WTC11 (cell line): ENCODE measurements around the gene CRACR2B. TPM values are rescaled to one million over a fixed set of nuclear protein-coding genes. Genes with fewer than 3 reads are reported as not detected.

ENCODE experiments used
- ATAC-seq: fragments of 200-7000 bp; cut with Tn5 transposase; 2 replicates; pipeline ENCODE4 v1.10.0; 2021; ENCODE audit warnings: mild to moderate bottlenecking, moderate library complexity
- CTCF ChIA-PET: fragments of 300-600 bp; sonication (Branson Sonifier 250); formaldehyde crosslinking; loops from one replicate; lab custom pipeline; 2021; ENCODE audit warnings: antibody characterized with exemption; lab: Charles Lee
- POLR2A ChIA-PET: fragments of 350-600 bp; sonication (Branson Sonifier 250); formaldehyde crosslinking; loops from one replicate; lab custom pipeline; 2021; ENCODE audit warnings: antibody characterized with exemption; lab: Charles Lee
- DNase-seq: peaks from one replicate; pipeline ENCODE4 v3.0.0; 2021; ENCODE audit warnings: low spot score
- H3K27ac Mint-ChIP-seq: 2 replicates; pipeline ENCODE4 v1.8.0; 2021; ENCODE audit warnings: mixed read lengths
- H3K27me3 Mint-ChIP-seq: 2 replicates; pipeline ENCODE4 v1.8.0; 2021; ENCODE audit warnings: low read depth, mild to moderate bottlenecking, moderate library complexity, mixed read lengths
- H3K36me3 Mint-ChIP-seq: 2 replicates; pipeline ENCODE4 v1.8.0; 2021; ENCODE audit warnings: mixed read lengths
- H3K4me1 Mint-ChIP-seq: 2 replicates; pipeline ENCODE4 v1.8.0; 2022; ENCODE audit warnings: mixed read lengths
- H3K4me3 Mint-ChIP-seq: 2 replicates; pipeline ENCODE4 v1.8.0; 2021; ENCODE audit warnings: mild to moderate bottlenecking, moderate library complexity, mixed read lengths
- H3K9me3 Mint-ChIP-seq: 2 replicates; pipeline ENCODE4 v1.8.0; 2021; ENCODE audit warnings: mixed read lengths
- CREB1 ChIP-seq: sonication (generic); formaldehyde crosslinking; IDR thresholded peaks from 2 replicates; pipeline ENCODE4 v1.8.0; 2023; ENCODE audit warnings: mild to moderate bottlenecking, missing genetic modification reagents
- ELF4 ChIP-seq: sonication (generic); formaldehyde crosslinking; IDR thresholded peaks from 2 replicates; pipeline ENCODE4 v1.8.1; 2022; ENCODE audit warnings: low read depth, mild to moderate bottlenecking, moderate library complexity, missing genetic modification reagents
- EMX1 ChIP-seq: fragments of 250-450 bp; sonication (Bioruptor Pico); IDR thresholded peaks from 2 replicates; pipeline ENCODE4 v1.8.0; 2021; ENCODE audit warnings: mild to moderate bottlenecking
- ETV6 ChIP-seq: sonication (generic); formaldehyde crosslinking; IDR thresholded peaks from 2 replicates; pipeline ENCODE4 v1.8.1; 2022; ENCODE audit warnings: mild to moderate bottlenecking, missing genetic modification reagents
- FOXP1 ChIP-seq: sonication (generic); formaldehyde crosslinking; IDR thresholded peaks from 2 replicates; pipeline ENCODE4 v1.8.0; 2022; ENCODE audit warnings: missing genetic modification reagents, mild to moderate bottlenecking, moderate library complexity, borderline replicate concordance
- GABPB1 ChIP-seq: sonication (generic); formaldehyde crosslinking; IDR thresholded peaks from 2 replicates; pipeline ENCODE4 v1.8.1; 2023; ENCODE audit warnings: mild to moderate bottlenecking, missing genetic modification reagents
- JUN ChIP-seq: sonication (generic); formaldehyde crosslinking; IDR thresholded peaks from 2 replicates; pipeline ENCODE4 v1.8.0; 2023; ENCODE audit warnings: mild to moderate bottlenecking, missing genetic modification reagents
- NFATC4 ChIP-seq: fragments of 250-450 bp; sonication (Bioruptor Pico); IDR thresholded peaks from 2 replicates; pipeline ENCODE4 v1.9.0; 2021; ENCODE audit warnings: mild to moderate bottlenecking
- NFE2L1 ChIP-seq: sonication (generic); formaldehyde crosslinking; IDR thresholded peaks from 2 replicates; pipeline ENCODE4 v1.8.1; 2023; ENCODE audit warnings: missing genetic modification reagents
- NR2C2 ChIP-seq: sonication (generic); formaldehyde crosslinking; IDR thresholded peaks from 2 replicates; pipeline ENCODE4 v1.8.0; 2022; ENCODE audit warnings: mild to moderate bottlenecking, missing genetic modification reagents
- NR3C1 ChIP-seq: sonication (generic); formaldehyde crosslinking; conservative IDR thresholded peaks from 2 replicates; pipeline ENCODE4 v1.8.1; 2023; ENCODE audit warnings: low read depth, mild to moderate bottlenecking, missing genetic modification reagents
- SMAD3 ChIP-seq: sonication (generic); formaldehyde crosslinking; IDR thresholded peaks from 2 replicates; pipeline ENCODE4 v1.8.0; 2022; ENCODE audit warnings: missing genetic modification reagents, mild to moderate bottlenecking, borderline replicate concordance
- SMAD4 ChIP-seq: sonication (generic); formaldehyde crosslinking; IDR thresholded peaks from 2 replicates; pipeline ENCODE4 v1.8.0; 2022; ENCODE audit warnings: mild to moderate bottlenecking, missing genetic modification reagents
- SOX15 ChIP-seq: fragments of 250-450 bp; sonication (Bioruptor Pico); IDR thresholded peaks from 2 replicates; pipeline ENCODE4 v1.9.0; 2021; ENCODE audit warnings: mild to moderate bottlenecking
- TP53 ChIP-seq: sonication (generic); formaldehyde crosslinking; IDR thresholded peaks from 2 replicates; pipeline ENCODE4 v1.8.1; 2023; ENCODE audit warnings: mild to moderate bottlenecking, missing genetic modification reagents
- ZNF138 ChIP-seq: sonication (generic); formaldehyde crosslinking; conservative IDR thresholded peaks from 2 replicates; pipeline ENCODE4 v1.8.1; 2022; ENCODE audit warnings: mild to moderate bottlenecking, moderate library complexity, missing genetic modification reagents
- ZNF317 ChIP-seq: sonication (generic); formaldehyde crosslinking; IDR thresholded peaks from 2 replicates; pipeline ENCODE4 v1.8.1; 2023; ENCODE audit warnings: low read depth, mild to moderate bottlenecking, moderate library complexity, missing genetic modification reagents, borderline replicate concordance
- ZNF416 ChIP-seq: fragments of 250-450 bp; sonication (Bioruptor Pico); IDR thresholded peaks from 2 replicates; pipeline ENCODE4 v1.9.0; 2021; ENCODE audit warnings: mild to moderate bottlenecking, inconsistent platforms
- ZNF423 ChIP-seq: fragments of 250-450 bp; sonication (Bioruptor Pico); IDR thresholded peaks from 2 replicates; pipeline ENCODE4 v2.1.2; 2022; ENCODE audit warnings: mild to moderate bottlenecking, moderate library complexity
- ZNF671 ChIP-seq: fragments of 250-450 bp; sonication (Bioruptor Pico); IDR thresholded peaks from 2 replicates; pipeline ENCODE4 v1.8.0; 2021; ENCODE audit warnings: mild to moderate bottlenecking
- total RNA-seq: library from RNA; stranded (reverse); gene quantifications from 3 replicates; pipeline ENCODE4 v1.2.3, GENCODE V29; 2021
- TF ChIP-seq, protein P1 (sequence below): fragments of 250-450 bp; sonication (Bioruptor Pico); conservative IDR thresholded peaks from 2 replicates; pipeline ENCODE4 v1.9.0; 2021; ENCODE audit warnings: mild to moderate bottlenecking
- TF ChIP-seq, protein P2 (sequence below): sonication (generic); formaldehyde crosslinking; IDR thresholded peaks from 2 replicates; pipeline ENCODE4 v1.8.1; 2022; ENCODE audit warnings: low read depth, mild to moderate bottlenecking, moderate library complexity, missing genetic modification reagents, borderline replicate concordance
- TF ChIP-seq, protein P3 (sequence below): sonication (generic); formaldehyde crosslinking; IDR thresholded peaks from 2 replicates; pipeline ENCODE4 v1.8.1; 2023; ENCODE audit warnings: mild to moderate bottlenecking, missing genetic modification reagents, moderate library complexity
- TF ChIP-seq, protein P4 (sequence below): sonication (generic); formaldehyde crosslinking; IDR thresholded peaks from 2 replicates; pipeline ENCODE4 v1.8.0; 2022; ENCODE audit warnings: missing genetic modification reagents
- TF ChIP-seq, protein P5 (sequence below): sonication (generic); formaldehyde crosslinking; IDR thresholded peaks from 2 replicates; pipeline ENCODE4 v1.8.1; 2023; ENCODE audit warnings: mild to moderate bottlenecking, missing genetic modification reagents, moderate library complexity
- TF ChIP-seq, protein P6 (sequence below): fragments of 250-450 bp; sonication (Bioruptor Pico); IDR thresholded peaks from 2 replicates; pipeline ENCODE4 v1.9.0; 2021; ENCODE audit warnings: mild to moderate bottlenecking

Gene CRACR2B
- total RNA-seq, 1 experiment from 2014 or later, result 46.5 TPM

DNA sequence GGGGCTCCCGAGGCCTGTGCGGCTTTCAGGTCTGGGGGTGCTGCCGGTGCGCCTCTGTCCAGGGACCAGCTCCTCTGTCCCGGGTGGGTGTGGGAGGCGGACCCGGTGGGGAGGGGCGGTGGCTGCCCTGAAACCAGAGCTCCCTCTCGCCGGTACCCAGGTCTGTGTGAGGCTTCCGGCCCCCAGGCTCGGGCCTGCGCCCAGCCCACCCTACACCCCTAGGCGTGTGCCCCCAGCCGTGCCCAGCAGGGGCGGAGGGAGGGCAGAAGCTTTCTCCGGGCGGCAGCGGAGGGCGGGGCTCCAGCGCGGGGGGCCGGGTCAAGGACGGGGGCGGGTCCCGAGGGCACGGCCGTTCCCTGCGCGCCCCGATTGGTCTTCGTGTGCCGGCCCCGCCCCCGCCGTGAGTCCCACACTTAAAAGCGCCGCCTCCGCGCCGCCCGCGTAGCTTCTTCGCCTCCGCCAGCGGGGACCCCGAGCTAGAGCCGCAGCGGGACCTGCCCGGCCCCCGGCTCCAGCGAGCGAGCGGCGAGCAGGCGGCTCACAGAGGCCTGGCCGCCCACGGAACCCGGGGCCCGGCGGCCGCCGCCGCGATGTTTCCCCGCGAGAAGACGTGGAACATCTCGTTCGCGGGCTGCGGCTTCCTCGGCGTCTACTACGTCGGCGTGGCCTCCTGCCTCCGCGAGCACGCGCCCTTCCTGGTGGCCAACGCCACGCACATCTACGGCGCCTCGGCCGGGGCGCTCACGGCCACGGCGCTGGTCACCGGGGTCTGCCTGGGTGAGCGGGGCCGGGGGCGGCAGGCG is 8.4 kb upstream of the CRACR2B start:
- H3K27ac Mint-ChIP-seq, result no peak overlapping the region
- H3K9me3 Mint-ChIP-seq, result no peaks in the 10 kb centered on the region
- ChIA-PET POLR2A (interaction anchor here (1.1 to 3.4 kb wide), 7 partner anchors 10 to 29 kb away, joined by 3 to 38 read pairs (median 6); partner anchors contain the start of genes CD151, CEND1, CRACR2B and RPLP2), CTCF (interaction anchor here (0.8 to 2.7 kb wide), 14 partner anchors 10 to 244 kb away, joined by 3 to 26 read pairs (median 4); partner anchors contain the start of genes AP2A2 and CRACR2B)
- H3K27me3 Mint-ChIP-seq, result no peaks in the 10 kb centered on the region
- peak; percentile 63 for ATAC-seq
- H3K36me3 Mint-ChIP-seq, result no peaks in the 10 kb centered on the region
- peaks cover 5% of the 10 kb centered on the region for H3K4me1 Mint-ChIP-seq
- peak overlapping the region; percentile 72 for H3K4me3 Mint-ChIP-seq
- peak; percentile 93 for DNase-seq
- TF ChIP-seq, protein P1, sequence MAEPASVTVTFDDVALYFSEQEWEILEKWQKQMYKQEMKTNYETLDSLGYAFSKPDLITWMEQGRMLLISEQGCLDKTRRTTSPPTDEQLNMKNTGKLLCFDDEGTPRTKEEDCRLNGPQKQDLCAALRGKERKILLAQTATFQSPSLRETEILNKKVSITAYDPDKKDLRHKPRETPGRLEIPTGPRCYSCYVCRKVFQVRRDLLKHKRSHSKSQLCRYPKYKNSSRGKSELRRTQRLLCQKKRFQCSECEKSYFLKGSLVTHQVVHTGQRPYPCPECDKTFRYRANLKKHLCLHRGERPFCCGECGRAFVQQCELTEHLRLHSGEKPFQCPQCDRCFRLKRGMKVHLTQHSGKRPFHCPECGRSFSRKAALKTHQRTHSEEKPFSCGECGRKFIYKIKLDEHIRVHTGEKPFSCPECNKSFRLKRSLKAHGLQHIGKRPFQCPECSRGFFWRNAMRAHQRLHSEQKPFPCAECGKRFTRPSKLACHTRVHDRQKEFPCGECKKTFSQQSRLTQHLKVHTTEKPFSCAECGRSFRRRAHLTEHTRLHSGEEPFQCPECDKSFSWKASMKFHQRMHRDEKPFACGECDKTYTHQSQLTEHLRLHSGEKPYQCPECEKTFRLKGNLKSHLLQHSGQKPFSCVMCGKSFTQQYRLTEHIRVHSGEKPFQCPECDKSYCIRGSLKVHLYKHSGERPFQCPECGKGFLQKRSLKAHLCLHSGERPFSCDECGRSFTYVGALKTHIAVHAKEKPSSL, result no peak
- TF ChIP-seq NFE2L1, result no peak
- TF ChIP-seq JUN (CRISPR knock-in tag), result no peak
- no peak for TF ChIP-seq CREB1 (CRISPR knock-in tag)
- TF ChIP-seq FOXP1 (CRISPR knock-in tag), result peak; percentile 11; the same call in 1 of the 2 replicates
- TF ChIP-seq ETV6, result peak; percentile 35; the same call in 1 of the 2 replicates
- no peak for TF ChIP-seq EMX1 (CRISPR knock-in tag)
- TF ChIP-seq ZNF317 (CRISPR knock-in tag), result 0 out of 2 replicates have a peak, but pooled peaks have one; percentile 53
- TF ChIP-seq TP53 (CRISPR knock-in tag), result no peak
- TF ChIP-seq ELF4 (CRISPR knock-in tag), result no peak
- TF ChIP-seq NFATC4 (CRISPR knock-in tag), result 0 out of 2 replicates have a peak, but pooled peaks have one; percentile 33
- TF ChIP-seq ZNF423 (CRISPR knock-in tag), result peak; percentile 81; the same call in 1 of the 2 replicates
- TF ChIP-seq GABPB1 (CRISPR knock-in tag), result 0 out of 2 replicates have a peak, but pooled peaks have one; percentile 4
- TF ChIP-seq, protein P2, sequence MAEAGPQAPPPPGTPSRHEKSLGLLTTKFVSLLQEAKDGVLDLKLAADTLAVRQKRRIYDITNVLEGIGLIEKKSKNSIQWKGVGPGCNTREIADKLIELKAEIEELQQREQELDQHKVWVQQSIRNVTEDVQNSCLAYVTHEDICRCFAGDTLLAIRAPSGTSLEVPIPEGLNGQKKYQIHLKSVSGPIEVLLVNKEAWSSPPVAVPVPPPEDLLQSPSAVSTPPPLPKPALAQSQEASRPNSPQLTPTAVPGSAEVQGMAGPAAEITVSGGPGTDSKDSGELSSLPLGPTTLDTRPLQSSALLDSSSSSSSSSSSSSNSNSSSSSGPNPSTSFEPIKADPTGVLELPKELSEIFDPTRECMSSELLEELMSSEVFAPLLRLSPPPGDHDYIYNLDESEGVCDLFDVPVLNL (CRISPR knock-in tag), result no peak
- TF ChIP-seq, protein P3, sequence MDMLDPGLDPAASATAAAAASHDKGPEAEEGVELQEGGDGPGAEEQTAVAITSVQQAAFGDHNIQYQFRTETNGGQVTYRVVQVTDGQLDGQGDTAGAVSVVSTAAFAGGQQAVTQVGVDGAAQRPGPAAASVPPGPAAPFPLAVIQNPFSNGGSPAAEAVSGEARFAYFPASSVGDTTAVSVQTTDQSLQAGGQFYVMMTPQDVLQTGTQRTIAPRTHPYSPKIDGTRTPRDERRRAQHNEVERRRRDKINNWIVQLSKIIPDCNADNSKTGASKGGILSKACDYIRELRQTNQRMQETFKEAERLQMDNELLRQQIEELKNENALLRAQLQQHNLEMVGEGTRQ (CRISPR knock-in tag), result no peak
- 0 out of 2 replicates have a peak, but pooled peaks have one; percentile 17 for TF ChIP-seq ZNF416
- TF ChIP-seq NR3C1 (CRISPR knock-in tag), result no peak
- no peak for TF ChIP-seq ZNF138 (CRISPR knock-in tag)
- no peak for TF ChIP-seq SOX15 (CRISPR knock-in tag)
- no peak for TF ChIP-seq SMAD4 (CRISPR knock-in tag)
- TF ChIP-seq ZNF671 (CRISPR knock-in tag), result no peak
- TF ChIP-seq, protein P4, sequence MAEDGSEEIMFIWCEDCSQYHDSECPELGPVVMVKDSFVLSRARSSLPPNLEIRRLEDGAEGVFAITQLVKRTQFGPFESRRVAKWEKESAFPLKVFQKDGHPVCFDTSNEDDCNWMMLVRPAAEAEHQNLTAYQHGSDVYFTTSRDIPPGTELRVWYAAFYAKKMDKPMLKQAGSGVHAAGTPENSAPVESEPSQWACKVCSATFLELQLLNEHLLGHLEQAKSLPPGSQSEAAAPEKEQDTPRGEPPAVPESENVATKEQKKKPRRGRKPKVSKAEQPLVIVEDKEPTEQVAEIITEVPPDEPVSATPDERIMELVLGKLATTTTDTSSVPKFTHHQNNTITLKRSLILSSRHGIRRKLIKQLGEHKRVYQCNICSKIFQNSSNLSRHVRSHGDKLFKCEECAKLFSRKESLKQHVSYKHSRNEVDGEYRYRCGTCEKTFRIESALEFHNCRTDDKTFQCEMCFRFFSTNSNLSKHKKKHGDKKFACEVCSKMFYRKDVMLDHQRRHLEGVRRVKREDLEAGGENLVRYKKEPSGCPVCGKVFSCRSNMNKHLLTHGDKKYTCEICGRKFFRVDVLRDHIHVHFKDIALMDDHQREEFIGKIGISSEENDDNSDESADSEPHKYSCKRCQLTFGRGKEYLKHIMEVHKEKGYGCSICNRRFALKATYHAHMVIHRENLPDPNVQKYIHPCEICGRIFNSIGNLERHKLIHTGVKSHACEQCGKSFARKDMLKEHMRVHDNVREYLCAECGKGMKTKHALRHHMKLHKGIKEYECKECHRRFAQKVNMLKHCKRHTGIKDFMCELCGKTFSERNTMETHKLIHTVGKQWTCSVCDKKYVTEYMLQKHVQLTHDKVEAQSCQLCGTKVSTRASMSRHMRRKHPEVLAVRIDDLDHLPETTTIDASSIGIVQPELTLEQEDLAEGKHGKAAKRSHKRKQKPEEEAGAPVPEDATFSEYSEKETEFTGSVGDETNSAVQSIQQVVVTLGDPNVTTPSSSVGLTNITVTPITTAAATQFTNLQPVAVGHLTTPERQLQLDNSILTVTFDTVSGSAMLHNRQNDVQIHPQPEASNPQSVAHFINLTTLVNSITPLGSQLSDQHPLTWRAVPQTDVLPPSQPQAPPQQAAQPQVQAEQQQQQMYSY, result no peak
- TF ChIP-seq, protein P5, sequence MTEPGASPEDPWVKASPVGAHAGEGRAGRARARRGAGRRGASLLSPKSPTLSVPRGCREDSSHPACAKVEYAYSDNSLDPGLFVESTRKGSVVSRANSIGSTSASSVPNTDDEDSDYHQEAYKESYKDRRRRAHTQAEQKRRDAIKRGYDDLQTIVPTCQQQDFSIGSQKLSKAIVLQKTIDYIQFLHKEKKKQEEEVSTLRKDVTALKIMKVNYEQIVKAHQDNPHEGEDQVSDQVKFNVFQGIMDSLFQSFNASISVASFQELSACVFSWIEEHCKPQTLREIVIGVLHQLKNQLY (CRISPR knock-in tag), result no peak
- TF ChIP-seq SMAD3 (CRISPR knock-in tag), result no peak
- TF ChIP-seq NR2C2 (CRISPR knock-in tag), result no peak
- TF ChIP-seq, protein P6, sequence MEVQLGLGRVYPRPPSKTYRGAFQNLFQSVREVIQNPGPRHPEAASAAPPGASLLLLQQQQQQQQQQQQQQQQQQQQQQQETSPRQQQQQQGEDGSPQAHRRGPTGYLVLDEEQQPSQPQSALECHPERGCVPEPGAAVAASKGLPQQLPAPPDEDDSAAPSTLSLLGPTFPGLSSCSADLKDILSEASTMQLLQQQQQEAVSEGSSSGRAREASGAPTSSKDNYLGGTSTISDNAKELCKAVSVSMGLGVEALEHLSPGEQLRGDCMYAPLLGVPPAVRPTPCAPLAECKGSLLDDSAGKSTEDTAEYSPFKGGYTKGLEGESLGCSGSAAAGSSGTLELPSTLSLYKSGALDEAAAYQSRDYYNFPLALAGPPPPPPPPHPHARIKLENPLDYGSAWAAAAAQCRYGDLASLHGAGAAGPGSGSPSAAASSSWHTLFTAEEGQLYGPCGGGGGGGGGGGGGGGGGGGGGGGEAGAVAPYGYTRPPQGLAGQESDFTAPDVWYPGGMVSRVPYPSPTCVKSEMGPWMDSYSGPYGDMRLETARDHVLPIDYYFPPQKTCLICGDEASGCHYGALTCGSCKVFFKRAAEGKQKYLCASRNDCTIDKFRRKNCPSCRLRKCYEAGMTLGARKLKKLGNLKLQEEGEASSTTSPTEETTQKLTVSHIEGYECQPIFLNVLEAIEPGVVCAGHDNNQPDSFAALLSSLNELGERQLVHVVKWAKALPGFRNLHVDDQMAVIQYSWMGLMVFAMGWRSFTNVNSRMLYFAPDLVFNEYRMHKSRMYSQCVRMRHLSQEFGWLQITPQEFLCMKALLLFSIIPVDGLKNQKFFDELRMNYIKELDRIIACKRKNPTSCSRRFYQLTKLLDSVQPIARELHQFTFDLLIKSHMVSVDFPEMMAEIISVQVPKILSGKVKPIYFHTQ, result no peak
